Upper lobe of left lung (tissue), 6 donors: ENCODE measurements around the gene AIFM3. TPM values are rescaled to one million over a fixed set of nuclear protein-coding genes. Genes with fewer than 3 reads are reported as not detected.
A peak's percentile ranks its signal among the peaks of the same experiment; 100 is the strongest.

Experiments
- ATAC-seq, 2 donors: fragments of 200-7000 bp; cut with Tn5 transposase; one replicate each; pipeline ENCODE4 v1.9.1; 2022; ENCODE audit warnings: mild to moderate bottlenecking in 2 of 2, moderate library complexity in 2 of 2; ENCODE audit not compliant: low FRiP score in 2 of 2
- DNase-seq, 2 donors: peaks; one replicate each; pipeline ENCODE4 v3.0.0-alpha.2; 2019 to 2020
- H3K27ac ChIP-seq, 4 donors: fragments of 200-600 bp; sonication (generic); one replicate each; pipeline ENCODE4 v1.5.1; 2016 to 2019
- H3K27me3 ChIP-seq, 4 donors: fragments of 200-600 bp; sonication (generic); one replicate each; pipeline ENCODE4 v1.5.1; 2017 to 2019
- H3K36me3 ChIP-seq, 4 donors: fragments of 200-600 bp; sonication (generic); one replicate each; pipeline ENCODE4 v1.5.1; 2016 to 2019
- H3K4me1 ChIP-seq, 4 donors: fragments of 200-600 bp; sonication (generic); one replicate each; pipeline ENCODE4 v1.5.1; 2018 to 2019
- H3K4me3 ChIP-seq, 4 donors: fragments of 200-600 bp; sonication (generic); one replicate each; pipeline ENCODE4 v1.5.1; 2017 to 2019; ENCODE audit warnings: mild to moderate bottlenecking in 2 of 4, moderate library complexity in 1 of 4
- H3K9me3 ChIP-seq, 4 donors: fragments of 200-600 bp; sonication (generic); one replicate each; pipeline ENCODE4 v1.5.1; 2018 to 2019
- EP300 ChIP-seq, 4 donors: sonication (generic); formaldehyde crosslinking; IDR thresholded peaks; one replicate each; pipeline ENCODE4 v1.5.1; 2017; ENCODE audit warnings: antibody characterized with exemption in 4 of 4, control low read depth in 2 of 4
- POLR2A ChIP-seq, 4 donors: fragments of 450-650 bp; IDR thresholded peaks; one replicate each; pipeline ENCODE4 v1.5.1; 2016 to 2017; ENCODE audit warnings: antibody characterized with exemption in 4 of 4, mild to moderate bottlenecking in 2 of 4
- POLR2AphosphoS5 ChIP-seq, 2 donors: sonication (generic); formaldehyde crosslinking; IDR thresholded peaks; one replicate each; pipeline ENCODE4 v1.5.1; 2017; ENCODE audit warnings: antibody characterized with exemption in 2 of 2
- WGBS, 2 donors: methylation state at CpG; one replicate each; pipeline ENCODE4 v1.1.5; 2017 to 2018; 5-methylcytosine and 5-hydroxymethylcytosine counted together
- total RNA-seq, 6 donors: library from RNA; depleted of rRNA in 4 of 6; stranded (reverse); fragments of >200 nt in 4 of 6; gene quantifications; one replicate each; pipeline versions ENCODE4 v1.1.0 to v1.2.1, GENCODE V29; 2016 to 2021
- TF ChIP-seq, protein P1 (sequence below), 6 experiments: fragments of 450-650 bp in 4 of 6; fragments of 200-600 bp in 2 of 6; sonication (generic) in 2 of 6; IDR thresholded peaks; one replicate each; pipeline ENCODE4 v1.5.1; 2016 to 2019; ENCODE audit warnings: antibody characterized with exemption in 6 of 6
- donor health status: DM: no; HTN: no; CAD: no; lungs with moderate emphysema.
- donor health status: DM: no; HTN: yes; CAD: no; lungs with severe emphysema.

The AIFM3 gene
- total RNA-seq, 6 donors from 2014 or later: 4.7 to 9.4 (median 6.6) TPM

DNA sequence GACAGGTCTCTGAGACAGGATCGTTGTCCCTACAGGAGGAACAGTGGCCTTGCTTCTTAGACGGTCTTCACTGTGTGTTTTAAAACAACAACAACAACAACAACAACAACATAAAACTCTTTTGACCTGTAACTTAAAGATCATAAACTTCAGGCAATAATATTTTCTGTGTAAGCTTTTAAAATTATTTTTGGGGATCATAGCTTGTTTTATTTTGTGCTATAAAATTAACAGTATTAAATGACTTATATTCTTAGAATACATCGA, 13.8 kb upstream of the AIFM3 start:
- DNase-seq: no peak
- Histone ChIP-seq H3K9me3 (no peaks in the 10 kb centered on the region), H3K36me3 (peaks cover 14 to 48% (median 35%) of the 10 kb centered on the region in 4 donors), H3K27me3 (no peaks in the 10 kb centered on the region), H3K27ac (no peak overlapping the region), H3K4me1 (peaks cover 10 to 31% (median 20%) of the 10 kb centered on the region in 4 donors), H3K4me3 (no peak overlapping the region)
- WGBS, 2 donors: 74 to 75% methylated on average over 3 of the region's 3 CpGs
- ATAC-seq: no peak
- TF ChIP-seq POLR2A (IDR thresholded peaks at IDR 0.05) (no peak), POLR2AphosphoS5 (IDR thresholded peaks at IDR 0.05) (no peak), EP300 (IDR thresholded peaks at IDR 0.05) (no peak)
- TF ChIP-seq, protein P1, sequence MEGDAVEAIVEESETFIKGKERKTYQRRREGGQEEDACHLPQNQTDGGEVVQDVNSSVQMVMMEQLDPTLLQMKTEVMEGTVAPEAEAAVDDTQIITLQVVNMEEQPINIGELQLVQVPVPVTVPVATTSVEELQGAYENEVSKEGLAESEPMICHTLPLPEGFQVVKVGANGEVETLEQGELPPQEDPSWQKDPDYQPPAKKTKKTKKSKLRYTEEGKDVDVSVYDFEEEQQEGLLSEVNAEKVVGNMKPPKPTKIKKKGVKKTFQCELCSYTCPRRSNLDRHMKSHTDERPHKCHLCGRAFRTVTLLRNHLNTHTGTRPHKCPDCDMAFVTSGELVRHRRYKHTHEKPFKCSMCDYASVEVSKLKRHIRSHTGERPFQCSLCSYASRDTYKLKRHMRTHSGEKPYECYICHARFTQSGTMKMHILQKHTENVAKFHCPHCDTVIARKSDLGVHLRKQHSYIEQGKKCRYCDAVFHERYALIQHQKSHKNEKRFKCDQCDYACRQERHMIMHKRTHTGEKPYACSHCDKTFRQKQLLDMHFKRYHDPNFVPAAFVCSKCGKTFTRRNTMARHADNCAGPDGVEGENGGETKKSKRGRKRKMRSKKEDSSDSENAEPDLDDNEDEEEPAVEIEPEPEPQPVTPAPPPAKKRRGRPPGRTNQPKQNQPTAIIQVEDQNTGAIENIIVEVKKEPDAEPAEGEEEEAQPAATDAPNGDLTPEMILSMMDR (IDR thresholded peaks at IDR 0.05): no peak

DNA sequence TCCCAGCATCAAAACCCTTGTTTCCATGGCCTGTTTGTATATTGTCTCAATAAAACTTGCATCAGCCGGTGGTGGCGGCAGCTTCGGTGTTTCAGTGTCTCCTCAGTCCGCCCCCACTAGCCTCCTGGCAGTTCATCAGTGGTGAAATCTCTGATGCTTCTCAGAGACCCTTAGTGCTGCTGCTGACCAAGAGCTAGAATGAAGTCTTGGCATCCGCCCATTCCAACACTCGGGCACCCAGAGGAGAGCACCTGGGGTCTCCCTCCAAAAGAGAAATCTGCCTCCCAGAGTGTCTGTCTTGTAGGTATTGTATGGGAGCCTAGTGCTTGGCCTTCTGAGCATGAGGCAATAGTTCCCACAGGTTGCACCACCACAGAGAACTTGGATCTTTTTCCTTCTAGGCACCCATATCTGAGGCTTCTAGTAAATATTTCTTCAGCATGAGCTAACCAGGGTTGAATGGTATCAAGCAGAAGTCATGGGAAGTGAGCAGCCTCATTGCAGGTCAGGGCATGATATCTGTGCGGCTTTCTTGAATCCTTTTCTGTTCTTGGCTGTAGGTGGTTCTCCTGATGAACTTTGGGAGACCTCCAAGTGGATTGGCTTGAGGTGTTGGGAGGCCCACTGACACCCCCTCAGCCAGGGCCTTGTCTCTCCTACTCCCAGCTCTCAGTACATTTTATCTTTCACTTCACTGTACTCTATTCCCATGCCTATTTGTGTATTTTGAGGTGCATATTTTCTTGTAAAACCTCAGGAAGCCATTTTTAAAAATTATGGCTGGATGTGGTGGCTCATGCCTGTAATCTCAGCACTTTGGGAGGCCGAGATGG, 13.2 kb upstream of the AIFM3 start:
- H3K36me3 ChIP-seq: peaks cover 14 to 48% (median 35%) of the 10 kb centered on the region in 4 donors

DNA sequence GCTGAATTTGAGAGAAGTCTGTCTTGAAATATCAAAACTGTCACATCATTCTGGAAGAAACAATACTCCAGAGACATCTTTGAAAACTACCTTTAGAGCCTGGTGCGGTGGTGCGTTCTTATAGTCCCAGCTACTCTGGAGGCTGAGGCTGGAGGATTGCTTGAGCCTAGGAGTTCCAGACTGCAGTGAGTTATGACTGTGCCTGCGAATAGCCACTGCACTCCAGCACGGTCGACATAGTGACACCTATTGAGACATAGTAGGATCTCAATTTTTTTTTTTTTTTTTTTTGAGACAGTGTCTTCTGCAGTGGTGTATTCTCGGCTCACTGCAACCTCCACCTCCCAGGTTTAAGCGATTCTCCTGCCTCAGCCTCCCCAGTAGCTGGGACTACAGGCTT, 11.5 kb upstream of the AIFM3 start:
- H3K4me3 ChIP-seq: no peak overlapping the region
- 81 to 83% methylated on average over 7 of the region's 7 CpGs for WGBS, 2 donors
- no peak for TF ChIP-seq POLR2AphosphoS5 (IDR thresholded peaks at IDR 0.05)
- no peak for TF ChIP-seq EP300 (IDR thresholded peaks at IDR 0.05)
- TF ChIP-seq POLR2A (IDR thresholded peaks at IDR 0.05): no peak
- TF ChIP-seq, protein P1 (IDR thresholded peaks at IDR 0.05): no peak
- DNase-seq (no peak), ATAC-seq (no peak)
- H3K4me1 ChIP-seq: peaks cover 13 to 31% (median 21%) of the 10 kb centered on the region in 4 donors
- H3K27me3 ChIP-seq: no peaks in the 10 kb centered on the region
- H3K36me3 ChIP-seq: peaks cover 7 to 34% (median 27%) of the 10 kb centered on the region in 4 donors
- no peaks in the 10 kb centered on the region for H3K9me3 ChIP-seq
- H3K27ac ChIP-seq: no peak overlapping the region

More for the DNA sequence above, 13.2 kb upstream of the AIFM3 start:
- Histone ChIP-seq H3K27ac (no peak overlapping the region), H3K27me3 (no peaks in the 10 kb centered on the region), H3K4me3 (no peak overlapping the region), H3K4me1 (peaks cover 13 to 31% (median 21%) of the 10 kb centered on the region in 4 donors), H3K9me3 (no peaks in the 10 kb centered on the region)
- no peak for TF ChIP-seq POLR2A (IDR thresholded peaks at IDR 0.05)
- no peak for TF ChIP-seq POLR2AphosphoS5 (IDR thresholded peaks at IDR 0.05)
- TF ChIP-seq, protein P1 (IDR thresholded peaks at IDR 0.05): no peak
- no peak for TF ChIP-seq EP300 (IDR thresholded peaks at IDR 0.05)
- peak in 1 of 2 donors; percentile 36 for DNase-seq
- ATAC-seq: no peak
- 89 to 92% methylated on average over 8 of the region's 8 CpGs for WGBS, 2 donors

DNA sequence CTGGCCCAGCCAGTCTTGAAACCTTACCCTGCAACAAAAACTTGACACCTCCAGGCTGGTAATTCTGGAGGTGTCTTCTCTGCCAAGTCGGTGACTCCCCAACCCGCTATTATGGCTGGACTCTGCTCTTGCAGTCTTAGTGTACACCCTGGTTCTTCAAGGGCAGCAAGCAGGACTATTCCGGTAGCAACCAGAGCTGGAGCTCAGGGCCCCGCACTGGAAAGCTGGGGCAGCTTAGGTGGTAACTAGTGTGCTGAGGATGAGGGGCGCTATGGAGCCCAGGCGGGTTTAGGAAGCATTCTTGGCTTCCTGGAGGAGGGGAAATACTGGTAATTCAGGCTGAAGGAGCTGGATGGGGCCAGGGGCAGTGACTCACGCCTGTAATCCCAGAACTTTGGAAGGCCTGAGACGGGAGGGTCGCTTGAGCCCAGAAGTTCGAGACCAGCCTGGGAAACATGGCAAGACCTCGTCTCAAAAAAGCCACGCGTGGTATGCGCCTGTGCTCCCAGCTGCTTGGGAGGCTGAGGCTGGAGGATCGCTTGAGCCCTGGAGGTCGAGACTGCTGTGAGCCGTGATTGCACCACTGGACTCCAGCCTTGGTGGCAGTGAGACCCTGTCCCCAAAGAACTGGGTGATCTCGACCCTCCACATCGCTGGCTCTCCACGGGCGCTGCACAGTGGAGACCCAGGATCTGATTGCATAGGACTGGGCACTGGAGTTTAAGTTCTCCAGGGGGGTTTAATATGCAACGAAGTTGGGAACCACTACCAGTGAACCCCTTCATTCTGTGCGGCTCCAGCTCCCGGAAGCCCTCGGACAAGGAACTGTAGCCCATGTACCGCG, 10.6 kb upstream of the AIFM3 start:
- peak overlapping the region; percentile 49 to 80 (median 75) for H3K4me3 ChIP-seq
- TF ChIP-seq POLR2A (IDR thresholded peaks at IDR 0.05) (no peak), POLR2AphosphoS5 (IDR thresholded peaks at IDR 0.05) (no peak), EP300 (IDR thresholded peaks at IDR 0.05) (no peak)
- TF ChIP-seq, protein P1 (IDR thresholded peaks at IDR 0.05): no peak
- H3K27ac ChIP-seq: peak overlapping the region in 3 of 4 donors; percentile 63 to 88 (median 80)
- H3K27me3 ChIP-seq: no peaks in the 10 kb centered on the region
- peaks cover 1 to 25% (median 17%) of the 10 kb centered on the region in 4 donors for H3K36me3 ChIP-seq
- ATAC-seq (peak; percentile 10 to 16), DNase-seq (peak; percentile 43 to 52)
- no peaks in the 10 kb centered on the region for H3K9me3 ChIP-seq
- H3K4me1 ChIP-seq: peaks cover 13 to 29% (median 21%) of the 10 kb centered on the region in 4 donors
- WGBS, 2 donors: 42 to 61% methylated on average over 10 to 15 of the region's 27 CpGs
